HepG2 (cell line): ENCODE data around the gene NOX3. TPM values are rescaled to one million over a fixed set of nuclear protein-coding genes. Genes with fewer than 3 reads are reported as not detected.

Experiments used
- BRD4 ChIP-seq: sonication (generic); formaldehyde crosslinking; IDR thresholded peaks from 2 replicates; pipeline ENCODE4 v1.4.0; 2020; ENCODE audit warnings: missing genetic modification reagents
- EP300 ChIP-seq, 3 experiments: sonication (generic) in 1 of 3; formaldehyde crosslinking in 1 of 3; IDR thresholded peaks; 2 replicates each; pipeline versions ENCODE4 v1.5.1 to v1.6.1; 2011 to 2020; ENCODE audit warnings: low read depth in 2 of 3, low read length in 2 of 3, borderline replicate concordance in 1 of 3, improper control_type of control experiment in 1 of 3, mild to moderate bottlenecking in 1 of 3, missing genetic modification reagents in 1 of 3, moderate library complexity in 1 of 3
- GZF1 ChIP-seq: sonication (generic); formaldehyde crosslinking; IDR thresholded peaks from 2 replicates; pipeline ENCODE4 v1.5.1; 2020; ENCODE audit warnings: mild to moderate bottlenecking, missing genetic modification reagents
- MXD1 ChIP-seq: sonication (generic); formaldehyde crosslinking; IDR thresholded peaks from 2 replicates; pipeline ENCODE4 v1.4.0; 2020; ENCODE audit warnings: mild to moderate bottlenecking, missing genetic modification reagents
- SMAD3 ChIP-seq: sonication (generic); formaldehyde crosslinking; IDR thresholded peaks from 2 replicates; pipeline ENCODE4 v1.4.0; 2020; ENCODE audit warnings: missing genetic modification reagents
- SP2 ChIP-seq: sonication (generic); formaldehyde crosslinking; IDR thresholded peaks from 2 replicates; pipeline ENCODE4 v1.5.1; 2020; ENCODE audit warnings: mild to moderate bottlenecking, missing genetic modification reagents
- STAT5B ChIP-seq: sonication (generic); formaldehyde crosslinking; IDR thresholded peaks from 2 replicates; pipeline ENCODE4 v1.4.0; 2020; ENCODE audit warnings: missing genetic modification reagents
- TBP ChIP-seq: sonication (generic); formaldehyde crosslinking; IDR thresholded peaks from 2 replicates; pipeline ENCODE4 v1.5.0; 2020; ENCODE audit warnings: missing genetic modification reagents
- TEAD3 ChIP-seq: optimal IDR thresholded peaks from 2 replicates; pipeline ENCODE3; 2016; ENCODE audit warnings: borderline replicate concordance
- TEF ChIP-seq: sonication (generic); formaldehyde crosslinking; IDR thresholded peaks from 2 replicates; pipeline ENCODE4 v1.5.0; 2020; ENCODE audit warnings: missing genetic modification reagents
- ZKSCAN5 ChIP-seq: sonication (generic); formaldehyde crosslinking; IDR thresholded peaks from 2 replicates; pipeline ENCODE4 v1.5.1; 2020; ENCODE audit warnings: mild to moderate bottlenecking, missing genetic modification reagents
- ZNF121 ChIP-seq: sonication (generic); formaldehyde crosslinking; IDR thresholded peaks from 2 replicates; pipeline ENCODE4 v1.5.0; 2020; ENCODE audit warnings: mild to moderate bottlenecking, missing genetic modification reagents
- ZNF17 ChIP-seq: sonication (generic); formaldehyde crosslinking; IDR thresholded peaks from 2 replicates; pipeline ENCODE4 v1.5.0; 2020; ENCODE audit warnings: mild to moderate bottlenecking, missing genetic modification reagents
- ZNF431 ChIP-seq: sonication (generic); formaldehyde crosslinking; IDR thresholded peaks from 2 replicates; pipeline ENCODE4 v1.9.0; 2022; ENCODE audit warnings: missing genetic modification reagents, low read depth, mild to moderate bottlenecking, borderline replicate concordance
- ZNF501 ChIP-seq: sonication (generic); formaldehyde crosslinking; IDR thresholded peaks from 2 replicates; pipeline ENCODE4 v1.5.1; 2020; ENCODE audit warnings: mild to moderate bottlenecking, moderate library complexity, missing genetic modification reagents
- ZNF546 ChIP-seq: sonication (generic); formaldehyde crosslinking; conservative IDR thresholded peaks from 2 replicates; pipeline ENCODE4 v1.8.1; 2023; ENCODE audit warnings: mild to moderate bottlenecking, missing genetic modification reagents
- ZNF841 ChIP-seq: sonication (generic); formaldehyde crosslinking; IDR thresholded peaks from 2 replicates; pipeline ENCODE4 v1.8.1; 2023; ENCODE audit warnings: missing genetic modification reagents, borderline replicate concordance
- ZSCAN25 ChIP-seq: sonication (generic); formaldehyde crosslinking; IDR thresholded peaks from 2 replicates; pipeline ENCODE4 v1.8.0; 2022; ENCODE audit warnings: mild to moderate bottlenecking, missing genetic modification reagents
- polyA plus RNA-seq, 8 experiments: library from polyadenylated mRNA; depleted of rRNA in 3 of 8; stranded (reverse) in 7 of 8; unstranded in 1 of 8; fragments of >200 nt; fragmentation: Illumina TruSeq in 4 of 8; extraction: Trizol in 4 of 8; gene quantifications; 2 replicates each; pipeline versions ENCODE4 v1.2.1 to v1.2.3, GENCODE V29; 2011 to 2016; ENCODE audit warnings: low read depth in 4 of 8, missing spikeins in 1 of 8, mixed read lengths in 1 of 8; ENCODE audit not compliant: insufficient read depth in 1 of 8
- total RNA-seq, 5 experiments: library from RNA; depleted of rRNA; stranded (reverse); fragments of >200 nt; fragmentation: Illumina TruSeq; extraction: Trizol; gene quantifications; 2 replicates each; pipeline ENCODE4 v1.2.3, GENCODE V29; 2016; ENCODE audit warnings: low read depth in 1 of 5
- TF ChIP-seq, protein P1 (sequence below): sonication (generic); formaldehyde crosslinking; IDR thresholded peaks from 2 replicates; pipeline ENCODE4 v1.8.1; 2023; ENCODE audit warnings: mild to moderate bottlenecking, missing genetic modification reagents, borderline replicate concordance
- TF ChIP-seq, protein P2 (sequence below): IDR thresholded peaks from 2 replicates; pipeline ENCODE4 v1.6.1; 2012; ENCODE audit warnings: inconsistent platforms
- TF ChIP-seq, protein P3 (sequence below): sonication (generic); formaldehyde crosslinking; IDR thresholded peaks from 2 replicates; pipeline ENCODE4 v1.8.1; 2023; ENCODE audit warnings: mild to moderate bottlenecking, missing genetic modification reagents
- TF ChIP-seq, protein P4 (sequence below): sonication (generic); formaldehyde crosslinking; IDR thresholded peaks from 2 replicates; pipeline ENCODE4 v1.4.0; 2020; ENCODE audit warnings: missing genetic modification reagents
- TF ChIP-seq, protein P5 (sequence below), 2 experiments: IDR thresholded peaks; 2 replicates each; pipeline ENCODE4 v1.6.1; 2011 to 2012; ENCODE audit warnings: low read length in 2 of 2, borderline replicate concordance in 1 of 2, low read depth in 1 of 2, mild to moderate bottlenecking in 1 of 2, moderate library complexity in 1 of 2

NOX3 gene
- total and polyA plus RNA-seq, 2 of the 13 experiments (the other 11 are each of a cell fraction or from before 2014, with no cell fraction given): 0.09 to 0.18 TPM

DNA sequence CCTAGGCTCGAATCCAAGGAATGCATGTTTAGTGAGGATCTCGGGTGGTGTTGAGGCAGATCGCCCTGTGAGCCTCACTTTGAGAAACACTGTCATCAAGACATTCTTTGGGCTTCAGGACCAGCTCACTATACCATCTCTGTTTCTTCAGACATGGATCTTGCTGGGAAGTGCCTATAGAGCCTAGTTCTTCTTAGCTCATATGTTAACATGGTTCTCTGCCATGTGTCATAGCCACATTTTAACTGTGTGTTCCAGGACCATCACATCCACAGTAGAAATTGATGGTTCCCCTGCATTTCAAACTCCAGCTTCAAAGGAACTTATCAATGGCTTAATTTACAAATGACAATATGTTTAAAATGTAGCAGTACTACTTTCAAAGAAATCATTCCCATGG, 57.4 kb downstream of the NOX3 start (continued):
- TF ChIP-seq ZNF501 (CRISPR knock-in tag) (no peak), EP300 (IDR thresholded peaks at IDR 0.05; ENCODE audit: low read depth in 2 of 2, low read length in 2 of 2) (no peak), EP300 (CRISPR knock-in tag; IDR thresholded peaks at IDR 0.05; ENCODE audit: borderline replicate concordance) (0 out of 2 replicates have a peak, but pooled peaks have one; percentile 26), TBP (CRISPR knock-in tag) (no peak), SP2 (CRISPR knock-in tag) (no peak), ZNF431 (CRISPR knock-in tag) (no peak), TEAD3 (CRISPR knock-in tag) (no peak), ZKSCAN5 (CRISPR knock-in tag) (no peak), ZNF121 (no peak), ZNF17 (CRISPR knock-in tag) (no peak), MXD1 (CRISPR knock-in tag) (no peak), ZNF546 (CRISPR knock-in tag) (no peak), GZF1 (no peak), ZNF841 (CRISPR knock-in tag) (no peak), SMAD3 (no peak), BRD4 (CRISPR knock-in tag) (peak; percentile 66), STAT5B (CRISPR knock-in tag) (no peak), ZSCAN25 (peak; percentile 36; the same call in 1 of the 2 replicates), TEF (CRISPR knock-in tag) (no peak)
- TF ChIP-seq, protein P1, sequence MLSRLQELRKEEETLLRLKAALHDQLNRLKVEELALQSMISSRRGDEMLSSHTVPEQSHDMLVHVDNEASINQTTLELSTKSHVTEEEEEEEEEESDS (CRISPR knock-in tag): no peak
- TF ChIP-seq, protein P2, sequence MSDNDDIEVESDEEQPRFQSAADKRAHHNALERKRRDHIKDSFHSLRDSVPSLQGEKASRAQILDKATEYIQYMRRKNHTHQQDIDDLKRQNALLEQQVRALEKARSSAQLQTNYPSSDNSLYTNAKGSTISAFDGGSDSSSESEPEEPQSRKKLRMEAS: peak; percentile 12; the same call in 1 of the 2 replicates
- TF ChIP-seq, protein P3, sequence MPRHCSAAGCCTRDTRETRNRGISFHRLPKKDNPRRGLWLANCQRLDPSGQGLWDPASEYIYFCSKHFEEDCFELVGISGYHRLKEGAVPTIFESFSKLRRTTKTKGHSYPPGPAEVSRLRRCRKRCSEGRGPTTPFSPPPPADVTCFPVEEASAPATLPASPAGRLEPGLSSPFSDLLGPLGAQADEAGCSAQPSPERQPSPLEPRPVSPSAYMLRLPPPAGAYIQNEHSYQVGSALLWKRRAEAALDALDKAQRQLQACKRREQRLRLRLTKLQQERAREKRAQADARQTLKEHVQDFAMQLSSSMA (CRISPR knock-in tag): no peak
- TF ChIP-seq, protein P4, sequence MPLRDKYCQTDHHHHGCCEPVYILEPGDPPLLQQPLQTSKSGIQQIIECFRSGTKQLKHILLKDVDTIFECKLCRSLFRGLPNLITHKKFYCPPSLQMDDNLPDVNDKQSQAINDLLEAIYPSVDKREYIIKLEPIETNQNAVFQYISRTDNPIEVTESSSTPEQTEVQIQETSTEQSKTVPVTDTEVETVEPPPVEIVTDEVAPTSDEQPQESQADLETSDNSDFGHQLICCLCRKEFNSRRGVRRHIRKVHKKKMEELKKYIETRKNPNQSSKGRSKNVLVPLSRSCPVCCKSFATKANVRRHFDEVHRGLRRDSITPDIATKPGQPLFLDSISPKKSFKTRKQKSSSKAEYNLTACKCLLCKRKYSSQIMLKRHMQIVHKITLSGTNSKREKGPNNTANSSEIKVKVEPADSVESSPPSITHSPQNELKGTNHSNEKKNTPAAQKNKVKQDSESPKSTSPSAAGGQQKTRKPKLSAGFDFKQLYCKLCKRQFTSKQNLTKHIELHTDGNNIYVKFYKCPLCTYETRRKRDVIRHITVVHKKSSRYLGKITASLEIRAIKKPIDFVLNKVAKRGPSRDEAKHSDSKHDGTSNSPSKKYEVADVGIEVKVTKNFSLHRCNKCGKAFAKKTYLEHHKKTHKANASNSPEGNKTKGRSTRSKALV (CRISPR knock-in tag): no peak
- TF ChIP-seq, protein P5, sequence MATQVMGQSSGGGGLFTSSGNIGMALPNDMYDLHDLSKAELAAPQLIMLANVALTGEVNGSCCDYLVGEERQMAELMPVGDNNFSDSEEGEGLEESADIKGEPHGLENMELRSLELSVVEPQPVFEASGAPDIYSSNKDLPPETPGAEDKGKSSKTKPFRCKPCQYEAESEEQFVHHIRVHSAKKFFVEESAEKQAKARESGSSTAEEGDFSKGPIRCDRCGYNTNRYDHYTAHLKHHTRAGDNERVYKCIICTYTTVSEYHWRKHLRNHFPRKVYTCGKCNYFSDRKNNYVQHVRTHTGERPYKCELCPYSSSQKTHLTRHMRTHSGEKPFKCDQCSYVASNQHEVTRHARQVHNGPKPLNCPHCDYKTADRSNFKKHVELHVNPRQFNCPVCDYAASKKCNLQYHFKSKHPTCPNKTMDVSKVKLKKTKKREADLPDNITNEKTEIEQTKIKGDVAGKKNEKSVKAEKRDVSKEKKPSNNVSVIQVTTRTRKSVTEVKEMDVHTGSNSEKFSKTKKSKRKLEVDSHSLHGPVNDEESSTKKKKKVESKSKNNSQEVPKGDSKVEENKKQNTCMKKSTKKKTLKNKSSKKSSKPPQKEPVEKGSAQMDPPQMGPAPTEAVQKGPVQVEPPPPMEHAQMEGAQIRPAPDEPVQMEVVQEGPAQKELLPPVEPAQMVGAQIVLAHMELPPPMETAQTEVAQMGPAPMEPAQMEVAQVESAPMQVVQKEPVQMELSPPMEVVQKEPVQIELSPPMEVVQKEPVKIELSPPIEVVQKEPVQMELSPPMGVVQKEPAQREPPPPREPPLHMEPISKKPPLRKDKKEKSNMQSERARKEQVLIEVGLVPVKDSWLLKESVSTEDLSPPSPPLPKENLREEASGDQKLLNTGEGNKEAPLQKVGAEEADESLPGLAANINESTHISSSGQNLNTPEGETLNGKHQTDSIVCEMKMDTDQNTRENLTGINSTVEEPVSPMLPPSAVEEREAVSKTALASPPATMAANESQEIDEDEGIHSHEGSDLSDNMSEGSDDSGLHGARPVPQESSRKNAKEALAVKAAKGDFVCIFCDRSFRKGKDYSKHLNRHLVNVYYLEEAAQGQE (IDR thresholded peaks at IDR 0.05; ENCODE audit: borderline replicate concordance in 1 of 2, low read depth in 1 of 2, low read length in 2 of 2): no peak
